H1 (cell line): ENCODE measurements around the gene NBAS.

Source experiments
- CTCF ChIP-seq, 3 experiments: IDR thresholded peaks; 1 replicate in 2 of 3; 2 replicates in 1 of 3; pipeline versions ENCODE4 v1.5.1 to v1.6.1; 2011; ENCODE audit warnings: low read length in 3 of 3, mild to moderate bottlenecking in 3 of 3, inconsistent platforms in 2 of 3, low read depth in 1 of 3, moderate library complexity in 1 of 3; ENCODE audit not compliant: insufficient read depth in 1 of 3; ENCODE audit errors: control extremely low read depth in 1 of 3
- PHF8 ChIP-seq: fragments of 200-600 bp; sonication (generic); conservative IDR thresholded peaks from 2 replicates; pipeline ENCODE4 v1.7.1; 2012; ENCODE audit warnings: low read depth, mild to moderate bottlenecking, inconsistent platforms, low read length, moderate library complexity
- SP1 ChIP-seq: IDR thresholded peaks from 2 replicates; pipeline ENCODE4 v1.6.1; 2011; ENCODE audit warnings: low read depth, low read length
- TCF12 ChIP-seq: IDR thresholded peaks from 2 replicates; pipeline ENCODE4 v1.6.1; 2011; ENCODE audit warnings: low read depth, mild to moderate bottlenecking, low read length

GRCh38 chr2:15457868-15458267 is 103.3 kb downstream of the NBAS start:
- TF ChIP-seq PHF8 = no peak
- TF ChIP-seq TCF12 = no peak
- TF ChIP-seq CTCF (IDR thresholded peaks at IDR 0.05; ENCODE audit: control extremely low read depth in 1 of 3, insufficient read depth in 1 of 3, low read depth in 1 of 3, low read length in 3 of 3) = no peak
- TF ChIP-seq SP1 = no peak
